Peyer's patch (tissue), 4 donors: ENCODE results near the gene TBL1X. TPM values are rescaled to one million over a fixed set of nuclear protein-coding genes. Genes with fewer than 3 reads are reported as not detected.

Source experiments
- DNase-seq, 3 donors: peaks; one replicate each; pipeline ENCODE4 v3.0.0-alpha.2; 2017 to 2019
- H3K27ac ChIP-seq, 4 donors: fragments of 200-600 bp; sonication (generic); one replicate each; pipeline ENCODE4 v1.5.1; 2016 to 2019
- H3K27me3 ChIP-seq, 2 donors: fragments of 200-600 bp; sonication (generic); one replicate each; pipeline ENCODE4 v1.5.1; 2019
- H3K36me3 ChIP-seq, 3 donors: fragments of 200-600 bp; sonication (generic); one replicate each; pipeline ENCODE4 v1.5.1; 2016 to 2019
- H3K4me1 ChIP-seq, 4 donors: fragments of 200-600 bp; sonication (generic); one replicate each; pipeline ENCODE4 v1.5.1; 2016 to 2019
- H3K4me3 ChIP-seq, 4 donors: fragments of 200-600 bp; sonication (generic); 1 replicate in 3 of 4; 2 replicates in 1 of 4; pipeline ENCODE4 v1.5.1; 2016 to 2019; ENCODE audit warnings: mild to moderate bottlenecking in 1 of 4
- H3K9me3 ChIP-seq, 4 donors: fragments of 200-600 bp; sonication (generic); one replicate each; pipeline ENCODE4 v1.5.1; 2016 to 2019; ENCODE audit warnings: mild to moderate bottlenecking in 1 of 4
- POLR2A ChIP-seq, 2 donors: fragments of 450-650 bp; IDR thresholded peaks; one replicate each; pipeline ENCODE4 v1.5.1; 2017; ENCODE audit warnings: antibody characterized with exemption in 2 of 2, mild to moderate bottlenecking in 2 of 2, moderate library complexity in 2 of 2
- total RNA-seq, 4 donors: library from RNA; depleted of rRNA; stranded (reverse); fragments of >200 nt; gene quantifications; one replicate each; pipeline ENCODE4 v1.1.0, GENCODE V29; 2016
- TF ChIP-seq, protein P1 (sequence below), 6 experiments: fragments of 450-650 bp in 4 of 6; fragments of 200-600 bp in 2 of 6; sonication (generic) in 1 of 6; IDR thresholded peaks; one replicate each; pipeline ENCODE4 v1.5.1; 2017 to 2019; ENCODE audit warnings: antibody characterized with exemption in 6 of 6, mild to moderate bottlenecking in 3 of 6, moderate library complexity in 1 of 6

The TBL1X gene
- total RNA-seq, 4 donors from 2014 or later, result 3.9 to 29.7 (median 5.0) TPM

DNA sequence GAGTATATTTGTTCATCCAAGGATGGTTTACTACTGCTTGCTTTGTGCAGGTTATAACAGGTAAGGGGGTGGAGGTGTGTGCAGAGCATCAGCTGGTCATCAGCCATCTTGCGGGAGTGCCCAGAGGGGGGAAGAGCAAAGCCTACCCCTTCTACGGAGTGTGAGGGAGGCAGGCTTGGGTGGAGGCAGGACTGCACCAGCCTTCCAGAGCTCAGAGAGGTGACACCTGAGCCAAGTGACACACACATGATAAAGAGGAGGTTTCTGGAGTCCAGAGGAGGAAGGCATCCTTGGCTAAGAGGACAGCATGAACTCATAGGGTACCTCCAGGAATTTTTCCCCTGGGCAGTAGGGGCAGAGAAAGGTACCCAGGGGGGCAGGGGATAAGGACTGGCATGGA is 126.6 kb downstream of the TBL1X start:
- Histone ChIP-seq H3K4me1 (no peaks in the 10 kb centered on the region), H3K4me3 (no peak overlapping the region), H3K9me3 (no peaks in the 10 kb centered on the region), H3K36me3 (no peaks in the 10 kb centered on the region), H3K27me3 (no peaks in the 10 kb centered on the region), H3K27ac (no peak overlapping the region)
- TF ChIP-seq, protein P1, sequence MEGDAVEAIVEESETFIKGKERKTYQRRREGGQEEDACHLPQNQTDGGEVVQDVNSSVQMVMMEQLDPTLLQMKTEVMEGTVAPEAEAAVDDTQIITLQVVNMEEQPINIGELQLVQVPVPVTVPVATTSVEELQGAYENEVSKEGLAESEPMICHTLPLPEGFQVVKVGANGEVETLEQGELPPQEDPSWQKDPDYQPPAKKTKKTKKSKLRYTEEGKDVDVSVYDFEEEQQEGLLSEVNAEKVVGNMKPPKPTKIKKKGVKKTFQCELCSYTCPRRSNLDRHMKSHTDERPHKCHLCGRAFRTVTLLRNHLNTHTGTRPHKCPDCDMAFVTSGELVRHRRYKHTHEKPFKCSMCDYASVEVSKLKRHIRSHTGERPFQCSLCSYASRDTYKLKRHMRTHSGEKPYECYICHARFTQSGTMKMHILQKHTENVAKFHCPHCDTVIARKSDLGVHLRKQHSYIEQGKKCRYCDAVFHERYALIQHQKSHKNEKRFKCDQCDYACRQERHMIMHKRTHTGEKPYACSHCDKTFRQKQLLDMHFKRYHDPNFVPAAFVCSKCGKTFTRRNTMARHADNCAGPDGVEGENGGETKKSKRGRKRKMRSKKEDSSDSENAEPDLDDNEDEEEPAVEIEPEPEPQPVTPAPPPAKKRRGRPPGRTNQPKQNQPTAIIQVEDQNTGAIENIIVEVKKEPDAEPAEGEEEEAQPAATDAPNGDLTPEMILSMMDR (IDR thresholded peaks at IDR 0.05), result no peak
- no peak for TF ChIP-seq POLR2A (IDR thresholded peaks at IDR 0.05)
- no peak for DNase-seq

DNA sequence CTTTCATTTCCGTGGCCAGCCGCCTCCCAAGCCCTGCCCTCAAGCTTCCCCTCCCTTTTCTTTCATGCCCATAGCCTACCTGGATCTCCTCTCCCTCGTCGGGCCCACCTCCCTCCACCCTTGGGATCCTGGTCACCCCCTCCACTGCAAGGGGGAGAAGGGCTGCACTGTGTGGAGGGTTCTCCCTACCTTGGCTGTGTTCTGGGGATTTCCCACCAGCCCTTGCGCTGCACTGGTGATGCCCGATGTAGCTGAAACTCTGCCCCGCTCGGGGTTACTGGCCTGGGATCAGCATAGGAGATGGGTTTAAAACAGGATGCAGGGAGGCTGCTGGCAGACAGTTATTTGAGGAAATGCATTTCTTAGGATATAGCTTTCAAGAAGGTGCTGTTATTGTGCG is 128.9 kb downstream of the TBL1X start:
- H3K9me3 ChIP-seq, result no peaks in the 10 kb centered on the region
- no peaks in the 10 kb centered on the region for H3K4me1 ChIP-seq
- H3K4me3 ChIP-seq, result no peak overlapping the region
- H3K27me3 ChIP-seq, result no peaks in the 10 kb centered on the region
- H3K36me3 ChIP-seq, result no peaks in the 10 kb centered on the region
- no peak for TF ChIP-seq POLR2A (IDR thresholded peaks at IDR 0.05)
- TF ChIP-seq, protein P1 (IDR thresholded peaks at IDR 0.05), result no peak
- DNase-seq, result no peak
- no peak overlapping the region for H3K27ac ChIP-seq

DNA sequence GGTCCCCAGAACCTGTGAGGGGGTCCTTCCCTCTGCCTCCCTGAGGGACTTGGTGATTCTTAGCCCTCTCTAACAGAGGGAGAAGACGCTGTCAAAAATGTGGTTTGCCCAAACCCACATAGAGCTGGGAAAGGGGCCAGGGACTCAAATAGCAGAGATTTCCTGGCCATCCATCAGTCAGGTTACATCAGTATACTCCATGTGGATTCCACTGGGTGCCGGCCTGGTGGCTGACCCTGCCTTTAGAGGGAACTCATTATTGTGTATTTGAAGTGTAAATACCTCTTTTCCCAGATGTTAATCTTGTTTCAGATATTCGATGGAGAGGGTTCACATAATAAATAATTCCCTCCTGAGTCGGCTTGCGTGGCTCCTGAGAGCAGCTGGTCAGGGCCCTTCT is 130.3 kb downstream of the TBL1X start:
- Histone ChIP-seq H3K27me3 (no peaks in the 10 kb centered on the region), H3K4me1 (no peaks in the 10 kb centered on the region), H3K9me3 (no peaks in the 10 kb centered on the region), H3K27ac (no peak overlapping the region), H3K4me3 (no peak overlapping the region), H3K36me3 (no peaks in the 10 kb centered on the region)
- DNase-seq, result no peak
- no peak for TF ChIP-seq POLR2A (IDR thresholded peaks at IDR 0.05)
- TF ChIP-seq, protein P1 (IDR thresholded peaks at IDR 0.05), result no peak

DNA sequence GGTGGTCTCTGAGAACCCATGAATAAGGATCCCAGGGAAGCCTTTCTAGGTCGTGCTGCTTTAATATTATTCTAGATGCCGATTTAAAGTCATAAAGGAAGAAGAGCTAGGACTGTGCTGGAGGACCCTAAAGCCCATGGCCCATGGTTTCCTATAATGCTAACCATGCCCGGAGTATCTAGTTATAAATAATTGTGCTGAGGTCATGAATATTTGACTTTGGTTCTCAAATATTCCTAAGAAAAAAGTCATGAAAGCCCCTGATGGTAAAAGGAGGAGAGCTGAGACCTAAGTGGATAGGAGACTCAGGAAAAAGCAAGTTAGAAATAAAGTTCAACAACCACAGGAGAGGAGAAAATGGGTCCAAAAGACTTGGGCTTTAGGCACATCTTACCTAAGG is 132.0 kb downstream of the TBL1X start:
- no peak for TF ChIP-seq POLR2A (IDR thresholded peaks at IDR 0.05)
- TF ChIP-seq, protein P1 (IDR thresholded peaks at IDR 0.05), result no peak
- no peak overlapping the region for H3K4me3 ChIP-seq
- H3K36me3 ChIP-seq, result no peaks in the 10 kb centered on the region
- H3K27me3 ChIP-seq, result no peaks in the 10 kb centered on the region
- H3K9me3 ChIP-seq, result no peaks in the 10 kb centered on the region
- H3K27ac ChIP-seq, result no peak overlapping the region
- no peak for DNase-seq
- no peaks in the 10 kb centered on the region for H3K4me1 ChIP-seq

DNA sequence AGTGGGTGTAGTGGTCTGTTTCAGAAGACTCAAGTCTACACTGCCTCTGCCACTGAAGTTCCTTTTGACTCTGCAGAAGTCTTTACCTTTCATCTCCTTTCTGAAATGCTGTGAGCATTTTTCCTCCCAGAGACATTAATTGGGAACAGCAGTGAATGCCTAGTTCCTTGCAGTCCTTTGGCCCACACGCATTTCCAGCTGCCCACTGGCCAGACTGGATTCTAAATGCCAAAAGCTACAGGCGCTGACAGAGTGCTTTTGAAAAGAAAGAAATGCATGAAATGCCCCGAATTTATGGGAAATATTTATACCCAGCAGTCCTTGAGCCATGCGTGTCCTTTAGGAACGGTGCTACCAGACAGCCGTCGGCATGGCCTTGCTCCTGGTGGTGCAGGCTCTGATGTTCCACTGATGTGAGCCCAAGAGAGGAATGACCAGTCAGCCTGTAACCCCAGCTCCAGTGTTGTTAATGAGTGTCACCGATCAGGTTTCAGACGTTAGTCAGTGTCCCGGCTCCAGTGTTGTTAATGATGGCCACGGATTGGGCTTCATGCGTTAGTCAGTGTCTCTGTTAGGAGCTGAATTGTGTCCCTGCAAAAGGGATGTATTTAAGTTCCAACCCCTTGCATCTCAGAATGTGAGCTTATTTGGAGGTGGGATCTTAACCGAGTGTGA is 132.6 kb downstream of the TBL1X start:
- no peak for TF ChIP-seq POLR2A (IDR thresholded peaks at IDR 0.05)
- TF ChIP-seq, protein P1 (IDR thresholded peaks at IDR 0.05), result no peak
- Histone ChIP-seq H3K4me1 (no peaks in the 10 kb centered on the region), H3K27me3 (no peaks in the 10 kb centered on the region), H3K4me3 (no peak overlapping the region), H3K27ac (no peak overlapping the region), H3K36me3 (no peaks in the 10 kb centered on the region), H3K9me3 (no peaks in the 10 kb centered on the region)
- no peak for DNase-seq

DNA sequence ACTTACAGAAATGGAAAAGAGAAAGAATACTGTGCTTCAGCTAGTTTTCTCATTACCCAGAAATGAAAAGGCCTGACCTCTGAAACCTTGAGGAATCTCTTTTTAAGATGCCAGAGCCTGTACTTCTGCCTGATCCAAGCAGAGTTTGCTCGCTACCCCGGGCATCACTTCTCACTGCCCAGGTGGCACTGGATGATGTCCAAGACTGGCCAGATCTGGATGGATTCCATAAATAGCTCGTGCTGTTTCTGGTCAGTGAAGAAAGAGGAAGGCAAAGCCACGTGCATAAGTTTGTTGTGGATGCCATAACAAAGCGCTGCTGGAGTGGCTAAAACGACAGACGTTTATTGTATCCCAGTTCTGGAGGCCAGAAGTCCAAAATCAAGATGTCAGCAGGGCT is 133.5 kb downstream of the TBL1X start:
- DNase-seq, result no peak
- Histone ChIP-seq H3K27me3 (no peaks in the 10 kb centered on the region), H3K36me3 (no peaks in the 10 kb centered on the region), H3K27ac (no peak overlapping the region), H3K9me3 (no peaks in the 10 kb centered on the region), H3K4me3 (no peak overlapping the region), H3K4me1 (no peaks in the 10 kb centered on the region)
- no peak for TF ChIP-seq POLR2A (IDR thresholded peaks at IDR 0.05)
- TF ChIP-seq, protein P1 (IDR thresholded peaks at IDR 0.05), result no peak
